Activated T-helper 9 cell treated with anti-CD3 and anti-CD28 coated beads, Interleukin-2, amount 50 U/mL, for 16 hours (primary cell): Measurements from ENCODE around the gene TTC23.

ENCODE experiments used
- DNase-seq: peaks from one replicate; pipeline ENCODE4 v3.0.0-alpha.2; 2020; ENCODE audit warnings: low read depth

The TTC23 gene

GRCh38 chr15:99249270-99249841 is at the start of gene TTC23:
Gene TTC23 (minus strand): TSS chr15:99249581. CDS start chr15:99228712, 20,869 bp downstream.
- no peak for DNase-seq

DNA sequence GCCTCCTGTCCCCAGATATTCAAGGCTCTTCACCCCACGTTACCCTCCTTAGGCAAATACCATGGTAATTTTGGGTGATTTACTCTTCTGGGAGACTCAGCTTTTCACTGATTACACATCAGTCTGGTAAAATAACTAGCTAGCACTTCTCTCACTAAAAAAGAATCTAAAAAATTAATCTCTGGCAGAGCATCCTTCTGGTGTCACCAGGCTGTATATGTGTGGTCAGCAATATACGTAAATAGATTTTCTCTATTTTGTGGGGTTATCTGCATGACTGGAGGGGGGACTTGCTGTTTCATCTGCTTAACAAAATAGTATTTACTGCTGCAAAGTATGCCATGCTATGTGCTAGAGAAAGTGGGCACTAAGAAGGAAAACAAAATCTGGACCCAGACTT is 47.0 kb upstream of the TTC23 start:
- no peak for DNase-seq

- no peak for DNase-seq
Observed at GRCh38 chr15:99295840-99296239, 46.5 kb upstream of the TTC23 start.

DNA sequence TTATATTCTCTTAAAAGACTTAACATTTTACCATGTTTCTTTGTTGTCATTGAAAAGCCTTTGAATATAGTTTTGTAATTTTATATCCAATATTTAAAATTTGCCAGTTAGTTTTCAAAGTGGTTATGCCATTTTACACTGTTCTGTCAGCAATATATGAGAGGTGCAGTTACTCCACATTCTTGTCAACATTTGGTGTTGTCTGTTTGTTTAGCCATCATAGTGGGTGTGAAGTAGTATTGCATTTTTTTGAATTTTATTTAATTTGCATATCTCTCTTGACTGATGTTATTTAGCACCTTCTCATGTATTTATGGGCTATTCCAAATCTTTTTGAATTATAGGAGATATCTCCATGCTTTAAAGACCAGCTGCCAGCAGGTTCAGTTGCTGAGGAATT is 42.3 kb upstream of the TTC23 start:
- DNase-seq = no peak

DNA sequence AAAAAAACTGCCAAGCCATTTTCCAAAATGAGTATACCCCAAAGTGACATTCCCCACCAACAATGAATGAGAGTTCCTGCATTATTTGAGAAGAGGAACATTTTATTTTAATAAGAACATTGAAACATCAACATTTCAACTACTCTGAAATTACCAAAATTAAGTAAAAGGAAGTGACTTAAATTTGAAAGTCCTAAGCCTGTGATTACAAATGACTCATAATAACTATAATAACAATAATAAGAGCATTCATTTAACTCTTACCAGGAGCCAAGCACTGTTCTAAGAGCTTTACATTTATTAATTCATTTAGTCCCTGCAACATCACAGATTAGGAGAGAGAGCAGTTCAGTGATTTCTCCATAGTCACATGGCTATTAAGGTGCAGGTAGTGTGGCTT is 34.3 kb upstream of the TTC23 start:
- DNase-seq = no peak

DNA sequence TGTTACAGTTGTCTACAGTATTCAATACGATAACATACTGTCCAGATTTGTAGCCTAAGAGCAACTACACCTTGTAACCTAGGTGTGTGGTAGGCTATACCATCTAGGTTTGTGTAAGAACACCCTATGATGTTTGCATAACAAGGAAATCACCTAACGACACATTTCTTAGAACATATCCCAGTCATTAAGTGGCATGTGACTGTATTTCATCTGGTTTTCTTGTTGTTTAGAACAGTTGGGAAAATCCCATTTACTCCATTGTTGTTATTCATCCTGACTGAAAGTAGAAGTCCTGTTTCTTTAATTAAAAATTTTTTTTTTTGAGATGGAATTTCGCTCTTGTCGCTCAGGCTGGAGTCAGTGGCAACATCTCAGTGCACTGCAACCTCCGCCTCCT is 33.2 kb upstream of the TTC23 start:
- DNase-seq = no peak

- no peak for DNase-seq
Observed at GRCh38 chr15:99282121-99282520, 32.7 kb upstream of the TTC23 start.

DNA sequence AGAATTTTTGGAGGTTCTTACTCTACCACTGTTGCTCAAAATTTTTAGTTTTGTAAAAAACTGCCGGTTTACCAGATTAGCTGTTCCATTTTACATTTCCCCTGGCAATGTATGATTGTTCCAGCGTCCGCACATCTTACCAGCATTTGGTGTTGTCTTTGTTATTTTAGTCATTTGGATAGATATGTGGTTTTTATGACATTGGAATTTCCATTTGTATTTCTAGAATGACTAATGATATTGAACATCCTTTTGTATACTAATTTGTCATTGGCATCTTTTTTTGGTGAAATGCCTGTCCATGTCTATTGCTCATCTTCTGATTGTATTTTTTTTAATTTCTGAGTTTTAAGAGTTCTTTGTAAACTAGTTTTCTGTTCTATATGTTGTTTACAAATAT is 30.4 kb upstream of the TTC23 start:
- DNase-seq = no peak

DNA sequence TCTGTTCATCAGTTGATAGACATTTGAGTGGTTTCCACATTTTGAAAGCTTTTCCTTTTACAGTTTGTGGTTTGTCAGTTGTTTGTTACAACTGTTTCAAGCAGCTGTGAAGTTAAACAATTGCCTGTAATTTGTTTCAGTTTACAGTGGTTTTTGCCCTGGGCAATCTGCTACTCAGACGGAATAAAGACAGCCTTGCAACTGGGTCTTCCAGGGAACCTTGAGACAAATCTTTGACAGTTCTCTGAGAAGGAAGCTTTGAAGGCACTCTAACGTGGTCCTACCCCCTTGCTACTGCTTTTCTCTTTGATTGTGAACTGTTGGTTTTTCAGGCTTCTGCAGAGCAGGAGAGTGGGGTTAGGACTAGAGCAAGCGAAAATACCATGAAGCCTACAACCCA is 29.9 kb upstream of the TTC23 start:
- DNase-seq = no peak

GRCh38 chr15:99275525-99276128 is 26.2 kb upstream of the TTC23 start:
- DNase-seq = no peak

- DNase-seq = no peak
Observed at GRCh38 chr15:99275061-99275460, 25.7 kb upstream of the TTC23 start.

- DNase-seq = no peak
Observed at GRCh38 chr15:99273801-99274200, 24.4 kb upstream of the TTC23 start.

- no peak for DNase-seq
Observed at GRCh38 chr15:99268431-99268830, 19.1 kb upstream of the TTC23 start.

DNA sequence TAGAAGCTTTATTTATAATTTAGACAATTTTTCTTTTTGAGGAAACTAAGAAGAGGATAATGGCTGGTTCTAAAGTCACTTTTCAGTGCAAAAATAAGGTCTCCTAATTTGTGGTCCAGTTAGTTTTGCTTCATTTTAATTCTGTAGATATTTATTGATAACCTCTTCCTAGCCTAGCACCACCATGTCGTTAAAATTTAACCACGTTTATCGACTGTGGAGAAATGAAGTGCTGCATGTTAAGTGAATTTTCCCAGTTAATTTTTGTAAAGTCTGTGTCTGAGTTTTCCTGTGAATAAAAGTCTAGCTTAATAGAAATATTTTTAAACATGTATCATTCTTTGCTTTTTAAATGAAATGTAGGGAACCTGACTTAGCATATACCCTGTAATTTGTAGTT is 18.6 kb upstream of the TTC23 start:
- DNase-seq = no peak

DNA sequence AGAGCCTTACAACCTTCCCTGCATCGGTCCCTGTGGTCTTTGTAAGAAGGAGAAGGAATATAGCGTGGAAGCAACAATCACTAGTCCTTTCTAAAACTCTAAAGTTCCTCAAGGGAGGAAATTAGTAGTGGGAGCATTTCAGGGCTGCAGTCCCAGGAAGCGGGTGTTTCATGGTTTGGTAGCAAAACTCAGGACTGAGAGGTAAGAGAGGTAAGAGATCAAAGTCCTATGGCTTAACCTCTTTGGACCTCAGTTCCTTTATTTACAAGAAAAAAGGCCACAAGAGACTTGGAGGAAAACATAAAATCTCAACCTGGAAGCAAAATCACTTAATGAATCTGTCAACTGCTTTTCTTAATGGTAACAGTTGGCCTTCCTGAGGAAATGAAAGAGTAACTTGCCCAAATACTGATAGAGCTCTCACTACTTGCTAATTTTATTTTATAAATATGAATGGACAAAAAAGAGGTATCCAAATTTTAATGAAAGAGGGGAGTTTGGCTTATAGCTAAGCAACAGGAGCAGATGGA is 16.2 kb upstream of the TTC23 start:
- no peak for DNase-seq

DNA sequence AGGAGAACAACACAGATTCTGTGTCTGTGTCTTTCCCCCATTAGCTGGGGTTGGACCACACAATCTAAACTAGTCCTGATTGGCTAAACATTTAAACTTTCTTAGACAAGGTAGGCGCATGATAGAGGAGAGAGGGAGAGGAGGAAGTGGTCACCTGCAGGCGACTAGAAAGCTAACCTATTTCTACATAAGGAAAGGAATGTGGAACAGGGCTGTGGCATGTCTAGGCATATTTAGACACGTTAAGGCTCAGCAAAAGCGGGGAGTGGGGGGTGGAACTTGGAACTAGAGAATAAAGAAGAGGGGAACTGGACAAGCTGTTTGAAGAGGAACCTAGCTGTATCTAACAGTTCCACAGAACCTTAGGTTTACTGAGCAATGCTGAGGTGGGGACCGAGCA is 14.7 kb upstream of the TTC23 start:
- no peak for DNase-seq

DNA sequence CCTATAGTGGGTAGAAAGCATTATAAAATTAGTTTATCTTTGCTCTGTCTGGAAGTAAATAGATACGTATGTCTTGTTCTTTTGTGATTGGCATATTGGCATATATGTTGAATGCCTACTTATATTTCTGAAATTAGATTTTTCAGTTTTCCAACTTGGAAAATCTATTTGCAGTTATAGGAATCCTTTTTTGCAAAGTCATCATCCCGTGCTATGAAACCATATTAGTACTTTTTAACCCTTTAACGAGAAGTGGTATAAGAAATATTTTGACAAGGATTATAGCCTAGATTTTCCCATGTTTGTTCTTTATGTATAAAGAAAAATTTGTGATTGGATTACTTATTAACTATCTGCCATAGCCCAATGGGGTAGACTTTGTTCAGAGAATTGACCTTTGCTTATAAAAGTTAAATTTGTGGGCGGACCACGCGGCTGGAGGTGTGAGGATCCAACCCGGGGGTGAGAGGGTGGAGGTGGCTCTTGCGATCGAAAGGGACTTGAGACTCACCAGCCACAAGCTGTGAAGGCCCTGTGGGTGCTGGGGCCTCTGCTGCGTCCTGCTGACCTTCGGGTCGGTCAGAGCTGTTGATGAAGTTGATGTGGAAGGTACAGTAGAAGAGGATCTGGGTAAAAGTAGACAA is 7.8 kb upstream of the TTC23 start:
- no peak for DNase-seq

DNA sequence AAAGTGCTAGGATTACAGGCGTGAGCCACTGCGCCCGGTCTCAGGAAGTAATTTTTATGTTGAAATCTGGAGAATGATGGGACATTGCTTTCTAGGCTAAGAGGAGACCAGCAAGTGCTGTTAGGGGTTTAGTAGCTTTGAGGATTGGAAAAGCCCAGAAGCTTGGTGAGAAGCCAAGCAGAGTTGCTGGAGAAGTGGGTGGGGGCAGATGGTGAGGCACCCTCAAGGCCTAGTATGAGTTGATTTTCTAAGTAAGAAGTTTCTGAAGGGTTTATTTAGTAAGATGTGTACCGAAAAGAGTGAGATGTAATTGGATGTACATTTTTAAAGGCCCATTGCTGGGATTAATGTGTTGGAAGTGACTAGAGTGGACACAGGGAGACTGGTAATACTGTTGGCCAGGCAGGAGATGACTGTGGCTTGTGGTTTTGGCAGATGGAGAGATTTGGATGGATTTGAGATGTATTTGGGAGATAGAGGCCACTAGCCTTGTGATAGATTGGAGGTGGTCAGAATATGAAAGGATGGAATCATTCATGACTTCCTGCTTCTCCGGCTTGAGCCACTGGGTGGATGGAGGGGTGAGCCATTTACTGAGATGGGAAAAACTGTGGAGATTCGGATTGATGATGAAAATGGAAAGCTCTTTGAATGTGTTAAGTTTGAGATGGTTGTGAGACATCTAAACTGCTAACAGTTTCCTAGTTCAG is 4.2 kb upstream of the TTC23 start:
- no peak for DNase-seq

GRCh38 chr15:99252326-99252725 is 2.9 kb upstream of the TTC23 start:
- no peak for DNase-seq

DNA sequence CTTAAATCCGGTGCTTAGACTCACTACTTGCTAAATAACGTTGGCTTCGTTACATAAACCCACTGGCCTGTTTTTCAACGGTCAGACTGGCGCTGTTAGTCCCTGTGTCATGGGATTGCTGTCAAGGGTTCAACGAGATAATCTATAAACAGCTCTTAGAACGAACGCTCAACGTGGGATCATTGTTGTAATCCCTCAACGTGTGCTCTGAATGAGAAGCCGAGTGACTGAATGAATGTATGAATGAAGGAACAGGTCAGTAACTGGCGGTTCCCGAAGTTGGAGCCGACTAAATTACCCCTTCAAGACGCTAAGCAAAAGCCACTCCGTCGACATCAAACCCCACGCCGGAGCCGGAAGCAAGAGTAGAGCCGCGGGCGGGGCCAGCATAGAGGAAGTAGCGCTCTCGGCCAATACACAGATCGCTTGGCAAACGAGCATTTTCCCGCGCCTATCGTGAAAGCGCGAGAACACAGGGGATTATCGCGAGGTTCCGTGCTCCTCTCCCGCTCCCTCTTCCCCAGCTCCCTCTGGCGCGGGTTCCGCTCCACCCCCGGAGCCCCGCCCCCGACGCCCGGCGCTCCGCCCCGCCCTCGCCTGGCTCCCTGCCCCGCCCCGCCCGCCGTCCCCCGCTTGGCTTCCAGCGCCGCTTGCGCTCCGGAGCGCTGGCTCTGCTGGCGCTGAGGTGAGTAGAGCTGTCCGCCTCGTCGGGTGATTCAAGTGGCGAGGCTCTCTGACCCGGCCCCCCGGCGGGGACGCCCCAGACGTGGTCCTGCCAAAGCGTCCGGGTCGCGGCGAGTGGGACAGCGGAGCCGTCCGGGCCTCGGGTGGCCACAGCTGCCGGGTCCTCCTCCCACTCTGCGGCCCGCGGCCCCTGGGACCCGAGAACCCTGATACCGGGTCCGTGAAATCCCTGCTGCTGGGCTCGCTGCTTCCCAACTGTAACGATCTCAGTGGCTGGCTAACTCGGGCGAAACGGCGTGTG is 1.8 kb upstream of the TTC23 start, which contains the start of gene LRRC28:
TSS of gene LRRC28 (plus strand) at position 625 of the 985 bp plus-strand sequence. CDS start 4,477 bp downstream, outside the sequence.
- peak; percentile 90 for DNase-seq

DNA sequence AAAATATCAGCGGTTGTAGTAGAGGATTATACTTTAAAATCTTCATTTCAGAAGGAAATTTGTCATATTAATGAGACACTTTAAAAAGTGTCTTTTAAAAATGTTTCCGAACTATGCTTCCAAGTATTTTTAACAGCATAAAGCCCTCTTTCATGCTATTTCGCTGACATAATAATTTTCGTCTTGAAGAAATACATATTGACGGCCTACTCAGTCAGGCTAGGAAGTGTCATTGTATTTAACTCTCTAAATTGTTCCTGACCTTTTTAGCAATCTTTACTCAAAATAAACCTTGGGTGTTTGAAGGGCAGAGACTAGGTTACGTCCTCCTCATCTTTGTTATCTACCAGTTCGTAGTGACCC is 1.1 kb upstream of the TTC23 start:
- DNase-seq = no peak

- DNase-seq = no peak
Observed at GRCh38 chr15:99250001-99250400, 620 bp upstream of the TTC23 start.
